ENCODE data around the gene ERAL1.

DNA sequence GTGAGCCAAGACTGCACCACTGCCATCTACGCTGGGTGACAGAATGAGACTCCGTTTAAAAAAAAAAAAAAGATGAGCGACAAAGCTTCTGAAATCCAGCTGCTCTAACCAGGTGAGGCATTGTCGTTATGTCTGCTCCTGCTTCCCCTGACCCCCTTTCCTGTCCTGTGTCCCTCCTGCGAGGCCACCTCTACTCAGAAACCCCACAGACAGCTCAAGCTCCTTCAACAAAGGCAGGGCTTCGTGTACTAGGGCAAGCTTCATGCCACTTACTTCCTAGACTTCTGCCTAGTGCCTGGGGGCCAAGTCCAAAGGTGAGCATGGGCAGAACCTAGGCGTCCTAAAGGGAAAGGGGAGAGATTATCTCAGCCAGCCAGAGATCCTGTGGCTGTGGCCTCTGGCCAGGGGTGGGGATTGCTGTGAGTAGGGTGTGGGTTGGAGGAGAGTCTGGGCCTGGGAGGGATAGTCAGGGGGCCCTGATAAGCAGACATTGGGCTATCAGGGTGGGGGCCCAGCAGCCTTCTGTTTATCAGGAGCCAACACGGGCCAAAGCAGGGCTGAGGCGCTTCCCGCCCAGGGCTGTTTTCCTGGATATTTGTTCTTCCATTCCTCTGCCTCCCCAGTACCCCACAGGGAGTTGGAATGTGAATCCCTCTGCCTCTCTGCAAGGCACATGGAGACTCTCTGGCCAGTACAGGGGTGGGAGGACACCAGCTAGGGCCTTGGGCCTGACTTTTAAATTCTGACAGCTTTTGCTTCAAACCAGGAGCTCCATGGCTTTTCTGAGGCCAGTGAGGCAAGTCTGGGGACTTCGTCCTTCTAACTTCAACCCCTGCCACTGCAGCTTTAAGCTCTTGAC lies 10.4 kb downstream of the ERAL1 start:
- TF ChIP-seq CTCF (conservative IDR thresholded peaks at IDR 0.05 in 1 of 2, IDR thresholded peaks at IDR 0.05 in 1 of 2; ENCODE audit: low read depth in 1 of 2, low read length in 2 of 2) (no peak), EZH2 (IDR thresholded peaks at IDR 0.05; ENCODE audit: low read length, missing control alignments) (no peak)

Measured in fibroblast of lung (primary cell).